SK-N-SH (cell line): ENCODE data around the gene RHPN2.

Experiments
- FOXM1 ChIP-seq: IDR thresholded peaks from 2 replicates; pipeline ENCODE4 v1.4.0; 2012; ENCODE audit warnings: low read depth, mild to moderate bottlenecking
- GATA2 ChIP-seq: sonication (generic); formaldehyde crosslinking; IDR thresholded peaks from 2 replicates; pipeline ENCODE4 v1.5.0; 2020; ENCODE audit warnings: mild to moderate bottlenecking, missing genetic modification reagents
- MEF2A ChIP-seq: IDR thresholded peaks from 2 replicates; pipeline ENCODE4 v1.4.0; 2012; ENCODE audit warnings: low read depth, borderline replicate concordance
- MXI1 ChIP-seq: IDR thresholded peaks from 2 replicates; pipeline ENCODE4 v1.6.1; 2012; ENCODE audit warnings: mild to moderate bottlenecking, low read depth, low read length, improper control_type of control experiment
- POLR2AphosphoS5 ChIP-seq: IDR thresholded peaks from 2 replicates; pipeline ENCODE4 v1.6.1; 2012; ENCODE audit warnings: low read depth, low read length
- TAF1 ChIP-seq: IDR thresholded peaks from 2 replicates; pipeline ENCODE4 v1.6.1; 2012; ENCODE audit warnings: low read depth, mild to moderate bottlenecking, low read length, moderate library complexity, borderline replicate concordance
- TF ChIP-seq, protein P1 (sequence below): fragments of 200-600 bp; sonication (generic); IDR thresholded peaks from 2 replicates; pipeline ENCODE4 v1.6.1; 2017; ENCODE audit warnings: antibody characterized with exemption, mild to moderate bottlenecking, moderate library complexity
- TF ChIP-seq, protein P2 (sequence below): IDR thresholded peaks from 2 replicates; pipeline ENCODE4 v1.6.1; 2012; ENCODE audit warnings: mild to moderate bottlenecking, low read depth, low read length, moderate library complexity
- TF ChIP-seq, protein P3 (sequence below): fragments of 150-350 bp; IDR thresholded peaks from 2 replicates; pipeline ENCODE4 v1.6.1; 2016; ENCODE audit warnings: mild to moderate bottlenecking, low read depth, low read length

DNA sequence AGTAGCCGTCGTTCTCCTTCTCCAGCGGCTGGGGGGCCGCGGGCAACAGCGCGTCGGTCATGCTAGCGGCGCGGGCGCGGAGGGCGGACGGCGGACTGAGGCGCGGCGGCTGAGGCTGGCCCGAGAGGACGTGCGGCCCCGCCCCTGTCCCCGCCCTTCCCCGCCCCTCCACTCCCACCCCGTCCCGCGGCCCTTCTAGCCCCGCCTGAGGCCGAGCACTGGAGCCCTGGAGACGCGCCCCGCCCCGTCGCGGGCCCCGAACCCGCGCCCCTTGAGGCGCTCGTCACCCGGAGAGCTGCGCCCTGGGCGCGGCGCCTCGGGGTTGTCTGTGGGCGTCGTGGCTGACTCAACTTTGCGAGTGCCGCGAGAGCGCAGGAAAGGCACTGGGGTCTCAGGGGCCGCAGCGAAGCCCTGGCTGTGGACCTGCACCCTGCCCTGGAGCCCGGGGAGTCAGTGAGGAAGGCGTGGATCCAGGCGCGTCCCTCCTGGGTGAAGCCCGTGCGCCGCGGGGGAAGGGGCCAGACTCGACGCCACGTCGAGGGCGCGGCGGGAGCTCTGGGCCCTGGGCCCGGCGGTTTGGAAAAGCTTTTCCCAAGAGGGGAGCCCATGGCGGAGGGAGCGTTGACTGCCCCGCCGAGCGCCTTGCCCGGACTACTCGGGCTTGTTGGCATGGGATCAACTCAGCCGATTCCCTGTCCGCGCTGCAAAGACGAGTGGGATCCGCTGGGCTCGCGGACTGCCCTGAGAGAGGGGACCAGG is at the start of gene RHPN2:
- TF ChIP-seq TAF1 (peak; percentile 67), FOXM1 (no peak), MXI1 (no peak), POLR2AphosphoS5 (peak; percentile 52), MEF2A (no peak), GATA2 (CRISPR knock-in tag) (no peak)
- TF ChIP-seq, protein P1, sequence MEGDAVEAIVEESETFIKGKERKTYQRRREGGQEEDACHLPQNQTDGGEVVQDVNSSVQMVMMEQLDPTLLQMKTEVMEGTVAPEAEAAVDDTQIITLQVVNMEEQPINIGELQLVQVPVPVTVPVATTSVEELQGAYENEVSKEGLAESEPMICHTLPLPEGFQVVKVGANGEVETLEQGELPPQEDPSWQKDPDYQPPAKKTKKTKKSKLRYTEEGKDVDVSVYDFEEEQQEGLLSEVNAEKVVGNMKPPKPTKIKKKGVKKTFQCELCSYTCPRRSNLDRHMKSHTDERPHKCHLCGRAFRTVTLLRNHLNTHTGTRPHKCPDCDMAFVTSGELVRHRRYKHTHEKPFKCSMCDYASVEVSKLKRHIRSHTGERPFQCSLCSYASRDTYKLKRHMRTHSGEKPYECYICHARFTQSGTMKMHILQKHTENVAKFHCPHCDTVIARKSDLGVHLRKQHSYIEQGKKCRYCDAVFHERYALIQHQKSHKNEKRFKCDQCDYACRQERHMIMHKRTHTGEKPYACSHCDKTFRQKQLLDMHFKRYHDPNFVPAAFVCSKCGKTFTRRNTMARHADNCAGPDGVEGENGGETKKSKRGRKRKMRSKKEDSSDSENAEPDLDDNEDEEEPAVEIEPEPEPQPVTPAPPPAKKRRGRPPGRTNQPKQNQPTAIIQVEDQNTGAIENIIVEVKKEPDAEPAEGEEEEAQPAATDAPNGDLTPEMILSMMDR, result no peak
- TF ChIP-seq, protein P2, sequence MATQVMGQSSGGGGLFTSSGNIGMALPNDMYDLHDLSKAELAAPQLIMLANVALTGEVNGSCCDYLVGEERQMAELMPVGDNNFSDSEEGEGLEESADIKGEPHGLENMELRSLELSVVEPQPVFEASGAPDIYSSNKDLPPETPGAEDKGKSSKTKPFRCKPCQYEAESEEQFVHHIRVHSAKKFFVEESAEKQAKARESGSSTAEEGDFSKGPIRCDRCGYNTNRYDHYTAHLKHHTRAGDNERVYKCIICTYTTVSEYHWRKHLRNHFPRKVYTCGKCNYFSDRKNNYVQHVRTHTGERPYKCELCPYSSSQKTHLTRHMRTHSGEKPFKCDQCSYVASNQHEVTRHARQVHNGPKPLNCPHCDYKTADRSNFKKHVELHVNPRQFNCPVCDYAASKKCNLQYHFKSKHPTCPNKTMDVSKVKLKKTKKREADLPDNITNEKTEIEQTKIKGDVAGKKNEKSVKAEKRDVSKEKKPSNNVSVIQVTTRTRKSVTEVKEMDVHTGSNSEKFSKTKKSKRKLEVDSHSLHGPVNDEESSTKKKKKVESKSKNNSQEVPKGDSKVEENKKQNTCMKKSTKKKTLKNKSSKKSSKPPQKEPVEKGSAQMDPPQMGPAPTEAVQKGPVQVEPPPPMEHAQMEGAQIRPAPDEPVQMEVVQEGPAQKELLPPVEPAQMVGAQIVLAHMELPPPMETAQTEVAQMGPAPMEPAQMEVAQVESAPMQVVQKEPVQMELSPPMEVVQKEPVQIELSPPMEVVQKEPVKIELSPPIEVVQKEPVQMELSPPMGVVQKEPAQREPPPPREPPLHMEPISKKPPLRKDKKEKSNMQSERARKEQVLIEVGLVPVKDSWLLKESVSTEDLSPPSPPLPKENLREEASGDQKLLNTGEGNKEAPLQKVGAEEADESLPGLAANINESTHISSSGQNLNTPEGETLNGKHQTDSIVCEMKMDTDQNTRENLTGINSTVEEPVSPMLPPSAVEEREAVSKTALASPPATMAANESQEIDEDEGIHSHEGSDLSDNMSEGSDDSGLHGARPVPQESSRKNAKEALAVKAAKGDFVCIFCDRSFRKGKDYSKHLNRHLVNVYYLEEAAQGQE, result no peak
- TF ChIP-seq, protein P3, sequence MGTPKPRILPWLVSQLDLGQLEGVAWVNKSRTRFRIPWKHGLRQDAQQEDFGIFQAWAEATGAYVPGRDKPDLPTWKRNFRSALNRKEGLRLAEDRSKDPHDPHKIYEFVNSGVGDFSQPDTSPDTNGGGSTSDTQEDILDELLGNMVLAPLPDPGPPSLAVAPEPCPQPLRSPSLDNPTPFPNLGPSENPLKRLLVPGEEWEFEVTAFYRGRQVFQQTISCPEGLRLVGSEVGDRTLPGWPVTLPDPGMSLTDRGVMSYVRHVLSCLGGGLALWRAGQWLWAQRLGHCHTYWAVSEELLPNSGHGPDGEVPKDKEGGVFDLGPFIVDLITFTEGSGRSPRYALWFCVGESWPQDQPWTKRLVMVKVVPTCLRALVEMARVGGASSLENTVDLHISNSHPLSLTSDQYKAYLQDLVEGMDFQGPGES, result no peak
